AG04449 (cell line): ENCODE data around the gene SLC35D2.

ENCODE experiments used
- CTCF ChIA-PET: fragments of 350-600 bp; formaldehyde crosslinking; extraction: SDS; loops from one replicate; lab custom pipeline; 2021; ENCODE audit warnings: antibody characterized with exemption; lab: Yijun Ruan, JAX
- POLR2A ChIA-PET: fragments of 400-600, 350-600 bp; formaldehyde crosslinking; extraction: SDS; loops from one replicate; lab custom pipeline; 2020; ENCODE audit warnings: antibody characterized with exemption, inconsistent platforms; lab: Yijun Ruan, JAX
- DNase-seq: peaks from one replicate; pipeline ENCODE4 v3.0.0-alpha.2; 2010; ENCODE audit warnings: low read depth, low spot score
- H3K4me3 ChIP-seq: 2 replicates; pipeline ENCODE4 v1.5.1; 2011; ENCODE audit warnings: low read depth, mild to moderate bottlenecking, control low read depth, low read length
- CTCF ChIP-seq: IDR thresholded peaks from one replicate; pipeline ENCODE4 v1.5.1; 2011; ENCODE audit warnings: mild to moderate bottlenecking, moderate library complexity, low read length, control low read depth, inconsistent platforms; ENCODE audit not compliant: insufficient read depth; ENCODE audit errors: missing control alignments

SLC35D2 gene

DNA sequence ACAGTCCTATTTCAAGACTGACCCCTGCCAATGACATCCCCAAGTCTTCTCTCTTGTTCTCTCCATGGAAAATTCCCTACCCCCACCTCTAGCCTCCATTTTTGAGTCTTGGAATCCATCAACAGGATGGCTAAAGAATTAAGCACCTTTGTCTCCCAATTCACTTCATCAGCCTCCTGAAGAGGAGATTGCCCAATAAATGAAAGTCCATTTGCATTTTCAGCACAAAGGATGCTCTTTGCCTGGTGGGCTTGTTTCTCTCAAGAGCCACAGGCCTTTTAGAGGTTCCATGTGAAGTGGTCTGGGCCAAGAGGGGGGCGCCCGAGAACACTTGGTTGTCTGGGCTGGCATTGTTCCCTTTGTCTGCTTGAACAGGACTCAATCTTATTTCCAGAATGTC, 94.1 kb downstream of the SLC35D2 start:
- ChIA-PET CTCF (interaction anchor here (1.0 kb wide), 1 partner anchor 16 kb away, joined by 3 read pairs; no protein-coding TSS in a partner anchor), POLR2A (no interaction called here)
- no peak overlapping the region for H3K4me3 ChIP-seq
- no peak for TF ChIP-seq CTCF
- no peak for DNase-seq

GRCh38 chr9:96281641-96282040, 101.9 kb downstream of the SLC35D2 start:
- POLR2A ChIA-PET: no interaction called here
- TF ChIP-seq CTCF: no peak
- no peak overlapping the region for H3K4me3 ChIP-seq
- CTCF ChIA-PET: no interaction called here
- DNase-seq: no peak

DNA sequence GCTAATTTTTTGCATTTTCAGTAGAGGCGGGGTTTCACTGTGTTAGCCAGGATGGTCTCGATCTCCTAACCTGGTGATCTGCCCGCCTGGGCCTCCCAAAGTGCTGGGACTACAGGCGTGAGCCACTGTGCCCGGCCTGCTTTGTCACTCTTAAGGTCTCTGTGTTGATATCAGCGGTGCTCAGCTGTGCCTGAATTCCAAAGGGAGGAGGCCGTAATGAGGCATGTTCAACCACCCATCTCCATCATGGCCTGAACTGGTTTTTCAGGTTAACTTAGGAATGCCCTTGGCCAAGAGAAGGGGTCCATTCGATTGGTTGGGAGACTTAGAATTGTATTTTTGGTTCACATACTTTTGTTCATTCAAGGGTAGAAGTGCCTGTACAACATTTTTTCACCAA, 103.6 kb downstream of the SLC35D2 start:
- POLR2A ChIA-PET: no interaction called here
- no peak for DNase-seq
- no peak overlapping the region for H3K4me3 ChIP-seq
- TF ChIP-seq CTCF: no peak
- CTCF ChIA-PET: no interaction called here

DNA sequence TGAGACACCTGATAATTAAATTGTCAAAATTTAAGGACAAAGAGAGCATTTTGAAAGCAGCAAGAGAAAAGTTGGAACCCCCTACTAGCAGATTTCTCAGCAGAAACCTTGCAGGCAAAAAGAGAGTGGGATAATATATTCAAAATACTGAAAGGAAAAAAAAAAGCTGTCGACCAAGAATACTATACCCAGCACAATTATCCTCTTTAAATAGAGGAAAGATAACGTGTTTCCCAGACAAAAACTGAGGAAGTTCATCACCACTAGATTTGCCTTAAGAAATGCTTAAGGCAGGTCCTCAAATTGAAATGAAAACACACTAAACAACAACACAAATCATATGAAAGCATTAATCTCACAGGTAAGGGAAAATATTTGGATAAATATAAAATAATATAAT, 108.6 kb downstream of the SLC35D2 start:
- H3K4me3 ChIP-seq: no peak overlapping the region
- ChIA-PET POLR2A (no interaction called here), CTCF (no interaction called here)
- no peak for TF ChIP-seq CTCF
- DNase-seq: no peak
